Measurements from ENCODE around the gene RAP1GAP. TPM values are rescaled to one million over a fixed set of nuclear protein-coding genes. Genes with fewer than 3 reads are reported as not detected.
"Not testable (repeated sequence)": the region's sequence is repeated elsewhere in the genome, so short reads cannot be mapped to it uniquely, and the experiment has no call there.

Gene RAP1GAP
- polyA plus RNA-seq, 4 donors: 3.5 to 23.8 (median 21.0) TPM

DNA sequence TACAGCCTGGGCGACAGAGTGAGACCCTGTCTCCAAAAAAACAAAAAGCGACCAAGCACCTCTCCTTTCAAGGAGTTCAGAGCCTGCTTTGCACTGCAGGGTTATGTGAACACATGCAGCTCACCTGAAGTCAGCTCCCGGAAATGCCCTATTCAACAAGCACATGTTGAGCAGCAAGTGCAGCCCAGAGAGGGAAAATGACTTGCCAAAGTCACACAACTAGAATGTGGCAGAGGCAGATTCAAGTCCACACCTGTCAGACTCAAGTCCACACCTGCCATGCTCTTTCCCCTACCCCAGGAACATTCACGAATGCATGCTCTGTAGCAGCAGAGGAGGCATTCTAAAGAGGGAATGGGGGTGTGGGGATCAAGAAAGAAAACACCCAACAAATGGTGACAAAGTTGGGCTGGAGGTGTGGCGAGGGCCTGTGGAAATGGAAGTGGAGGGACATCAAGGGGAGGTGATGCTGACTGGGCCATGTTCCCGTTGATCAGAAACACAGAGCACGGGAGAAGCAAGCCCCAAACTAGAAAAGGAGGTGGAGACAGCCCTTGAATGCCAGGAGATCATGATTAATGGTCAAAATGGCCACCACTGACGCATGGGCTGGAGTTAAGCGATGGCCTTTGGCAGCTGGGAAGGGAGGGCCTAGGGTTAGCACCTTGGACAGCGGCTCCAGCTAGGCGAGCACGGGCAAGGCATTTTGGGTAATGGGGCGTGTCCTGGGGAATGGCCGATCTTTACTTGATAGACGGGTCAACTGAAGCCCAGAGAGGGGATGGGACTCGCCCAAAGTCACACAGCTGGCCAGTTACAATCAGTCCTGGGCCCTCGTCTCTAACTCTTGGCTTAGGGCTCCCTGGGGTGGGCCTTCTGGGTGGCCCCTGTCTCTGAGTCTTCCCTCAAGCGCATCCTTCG is 21.5 kb downstream of the RAP1GAP start:
- no peak for DNase-seq (ENCODE audit: low read depth in 4 of 4, low spot score in 3 of 4)

DNA sequence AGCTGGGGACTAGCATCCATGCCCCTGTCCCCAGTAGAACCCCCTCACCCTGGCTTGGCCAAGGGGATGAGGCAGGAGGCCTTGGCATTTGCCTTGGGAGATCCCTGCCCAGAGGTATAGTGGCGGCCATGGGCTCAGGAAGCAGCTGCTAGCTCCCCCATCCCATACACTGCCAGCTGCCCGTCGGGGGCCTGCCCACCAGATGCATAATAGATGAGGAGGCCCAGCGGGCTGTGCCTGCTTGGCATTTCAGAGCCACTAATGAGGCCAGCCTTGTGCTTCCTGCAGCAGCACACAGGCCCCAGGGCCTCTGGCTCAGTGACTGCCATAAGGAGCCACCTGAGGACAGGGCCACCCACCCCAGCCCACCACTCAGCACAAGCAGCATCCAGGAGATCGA is 23.6 kb downstream of the RAP1GAP start:
- no peak for DNase-seq (ENCODE audit: low read depth in 4 of 4, low spot score in 3 of 4)

DNA sequence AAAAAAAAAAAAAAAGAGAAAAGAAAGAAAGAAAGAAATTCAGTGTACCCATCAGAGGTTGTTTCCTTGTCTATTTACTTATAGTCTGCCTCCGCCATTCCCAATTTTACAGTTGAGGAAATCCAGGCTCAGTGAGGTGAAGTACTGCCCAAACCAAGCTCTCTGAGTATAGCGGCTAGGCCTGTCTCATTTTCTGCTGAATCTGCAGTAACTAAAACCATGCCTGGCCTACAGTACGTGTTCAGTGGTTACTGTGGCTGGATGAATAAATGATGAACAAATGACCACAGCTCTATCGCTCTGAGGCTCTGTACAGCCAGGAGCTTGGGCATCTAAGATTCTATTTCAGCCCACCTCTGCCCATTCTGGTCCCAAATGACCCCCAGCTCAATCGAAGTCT is 24.3 kb downstream of the RAP1GAP start:
- no peak for DNase-seq (ENCODE audit: low read depth in 4 of 4, low spot score in 3 of 4)

DNA sequence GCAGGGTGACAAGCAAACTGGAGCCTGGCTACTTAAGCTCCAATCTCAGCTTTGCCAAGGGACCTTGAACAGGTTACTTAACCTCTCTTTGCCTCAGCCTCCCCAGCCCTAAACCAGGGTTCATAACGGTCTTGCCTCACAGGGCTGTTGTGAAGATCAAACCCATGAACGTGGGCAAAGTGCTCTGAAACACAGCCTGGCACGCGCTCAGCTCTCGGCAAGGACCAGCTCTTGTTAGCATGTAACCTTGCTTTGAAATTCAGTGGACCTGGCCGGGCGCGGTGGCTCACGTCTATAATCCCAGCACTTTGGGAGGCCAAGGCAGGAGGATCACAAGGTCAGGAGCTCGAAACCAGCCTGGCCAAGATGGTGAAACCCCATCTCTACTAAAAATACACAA is 24.8 kb downstream of the RAP1GAP start:
- no peak for DNase-seq (ENCODE audit: low read depth in 4 of 4, low spot score in 3 of 4)

DNA sequence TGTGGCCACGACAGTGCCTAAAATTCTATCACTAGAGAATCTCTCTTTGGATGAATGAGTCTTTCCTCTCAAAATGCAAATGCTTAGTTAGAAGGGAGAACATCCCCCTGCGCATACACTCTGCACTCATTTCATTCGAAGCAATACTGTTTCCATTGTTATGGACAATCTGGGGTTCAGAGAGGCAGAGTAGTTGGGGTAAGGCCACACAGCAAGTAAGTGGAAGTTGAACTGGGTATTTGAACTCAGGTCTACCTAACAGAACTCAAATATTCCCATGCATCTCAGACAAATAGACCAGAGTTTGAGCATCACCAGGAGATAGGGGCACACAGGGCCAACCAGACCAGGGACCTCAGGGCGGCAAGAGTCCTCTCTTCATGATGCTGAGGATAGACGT is 25.5 kb downstream of the RAP1GAP start:
- no peak for DNase-seq (ENCODE audit: low read depth in 4 of 4, low spot score in 3 of 4)

DNA sequence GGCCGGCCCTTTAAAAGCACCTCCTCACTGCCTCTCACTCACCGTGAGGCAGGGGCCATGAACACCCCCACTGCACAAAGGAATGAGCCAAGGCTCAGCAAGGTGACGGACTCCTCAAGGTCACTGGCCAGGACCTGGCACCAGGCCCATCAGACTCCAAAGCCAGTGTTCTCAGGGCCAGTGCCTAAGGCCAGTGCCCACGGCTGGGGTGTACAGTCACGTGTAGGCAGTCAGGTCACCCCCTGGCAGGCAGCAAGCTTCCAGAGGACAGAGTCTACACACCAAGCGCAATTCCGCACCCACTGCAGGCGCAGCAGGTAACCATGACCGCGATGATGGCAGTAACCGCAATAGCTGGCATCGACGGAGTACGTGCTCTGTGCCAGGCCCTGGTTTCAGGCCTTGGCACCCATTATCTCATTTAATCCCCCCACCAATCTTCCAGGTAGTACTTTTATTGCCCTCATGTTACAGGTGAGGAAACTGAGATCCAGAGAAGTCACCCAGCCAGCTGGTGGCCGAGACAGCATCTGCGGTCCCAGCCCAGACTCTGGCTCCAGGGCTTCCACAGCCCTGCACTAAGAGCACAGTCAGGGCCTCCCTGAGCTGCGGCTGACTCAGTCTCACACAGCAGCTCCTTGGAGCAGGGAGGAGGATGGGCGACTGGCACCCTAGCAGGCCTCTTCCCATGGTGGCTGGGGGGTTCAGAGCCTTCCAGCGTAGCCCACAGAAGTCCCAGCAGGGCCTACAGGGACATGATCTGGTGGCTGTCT is 27.0 kb downstream of the RAP1GAP start:
- DNase-seq (ENCODE audit: low read depth in 4 of 4, low spot score in 3 of 4): no peak

DNA sequence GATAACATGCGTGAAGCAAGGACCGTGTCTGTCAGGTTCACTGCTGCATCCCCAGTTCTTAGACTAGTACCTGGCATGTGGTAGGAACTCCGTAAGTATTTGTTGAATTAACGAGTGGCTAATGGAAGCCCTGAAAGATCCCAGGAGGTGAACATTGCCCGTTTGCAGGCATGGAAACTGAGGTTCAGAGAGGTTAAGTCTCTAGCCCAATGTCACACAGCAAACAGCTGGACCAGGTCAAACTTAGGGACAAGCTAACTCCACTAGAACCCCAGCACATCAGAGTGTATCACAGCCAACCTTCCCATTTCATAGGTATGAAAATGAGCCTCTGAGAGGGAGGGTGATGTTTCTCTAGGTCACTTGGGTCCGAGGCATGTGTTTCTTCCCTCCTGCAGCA is 27.6 kb downstream of the RAP1GAP start:
- DNase-seq (ENCODE audit: low read depth in 4 of 4, low spot score in 3 of 4): no peak

DNA sequence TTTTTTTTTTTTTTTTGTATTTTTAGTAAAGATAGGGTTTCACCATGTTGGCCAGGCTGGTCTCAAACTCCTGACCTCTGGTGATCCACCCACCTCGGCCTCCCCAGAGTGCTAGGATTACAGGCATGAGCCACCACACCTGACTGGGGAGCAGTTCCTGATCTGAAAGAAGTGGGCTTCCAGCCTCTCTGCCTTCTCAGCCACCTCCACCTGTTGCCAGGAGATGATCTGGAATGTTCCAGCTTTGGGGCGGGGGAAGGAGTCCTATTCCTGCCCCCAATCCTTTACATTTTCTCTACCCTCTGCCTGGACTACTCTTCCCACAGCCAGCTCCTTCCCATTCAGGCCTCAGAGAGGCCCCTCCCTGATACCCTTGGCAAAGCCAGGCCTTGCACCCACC is 28.1 kb downstream of the RAP1GAP start:
- no peak for DNase-seq (ENCODE audit: low read depth in 4 of 4, low spot score in 3 of 4)

DNA sequence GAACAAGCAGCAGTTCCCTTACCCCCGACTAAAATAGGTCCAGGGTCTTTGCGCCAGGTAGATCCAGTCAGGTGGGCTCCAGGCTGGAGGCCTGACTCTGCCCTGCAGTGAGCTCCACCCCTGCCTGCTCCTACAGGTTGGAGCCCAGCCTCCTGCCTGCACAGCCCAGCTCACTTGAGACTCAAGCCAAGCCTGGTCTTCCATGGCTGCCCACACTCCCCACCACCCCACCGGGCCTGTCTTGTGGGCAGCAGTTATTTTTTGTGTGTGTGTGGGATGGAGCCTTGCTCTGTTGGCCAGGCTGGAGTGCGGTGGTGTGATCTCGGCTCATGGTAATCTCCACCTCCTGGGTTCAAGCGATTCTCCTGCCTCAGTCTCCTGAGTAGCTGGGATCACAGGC is 28.5 kb downstream of the RAP1GAP start:
- no peak for DNase-seq (ENCODE audit: low read depth in 4 of 4, low spot score in 3 of 4)

DNA sequence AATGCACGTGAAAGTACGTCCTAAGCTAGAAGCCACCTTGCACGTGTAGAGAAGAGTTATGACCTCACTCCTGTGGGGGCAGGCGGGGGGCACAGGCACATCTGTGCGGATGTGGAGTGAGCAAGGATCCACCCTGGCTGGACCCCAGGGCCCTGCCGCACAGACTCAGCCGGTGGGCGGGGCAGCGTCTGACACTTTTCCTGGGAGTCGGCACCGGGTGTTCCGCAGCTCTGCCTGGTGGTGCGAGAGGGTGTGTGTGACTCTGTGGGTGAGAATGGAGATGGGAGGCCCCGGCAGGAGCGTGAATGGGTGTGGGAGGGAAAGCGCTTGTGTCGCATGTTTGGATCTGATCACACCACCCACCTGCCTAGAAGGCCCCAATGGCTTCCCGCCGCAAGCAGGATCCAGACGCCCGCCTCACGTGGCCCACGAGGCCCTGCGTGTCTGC is 29.5 kb downstream of the RAP1GAP start:
- no peak for DNase-seq (ENCODE audit: low read depth in 4 of 4, low spot score in 3 of 4)

DNA sequence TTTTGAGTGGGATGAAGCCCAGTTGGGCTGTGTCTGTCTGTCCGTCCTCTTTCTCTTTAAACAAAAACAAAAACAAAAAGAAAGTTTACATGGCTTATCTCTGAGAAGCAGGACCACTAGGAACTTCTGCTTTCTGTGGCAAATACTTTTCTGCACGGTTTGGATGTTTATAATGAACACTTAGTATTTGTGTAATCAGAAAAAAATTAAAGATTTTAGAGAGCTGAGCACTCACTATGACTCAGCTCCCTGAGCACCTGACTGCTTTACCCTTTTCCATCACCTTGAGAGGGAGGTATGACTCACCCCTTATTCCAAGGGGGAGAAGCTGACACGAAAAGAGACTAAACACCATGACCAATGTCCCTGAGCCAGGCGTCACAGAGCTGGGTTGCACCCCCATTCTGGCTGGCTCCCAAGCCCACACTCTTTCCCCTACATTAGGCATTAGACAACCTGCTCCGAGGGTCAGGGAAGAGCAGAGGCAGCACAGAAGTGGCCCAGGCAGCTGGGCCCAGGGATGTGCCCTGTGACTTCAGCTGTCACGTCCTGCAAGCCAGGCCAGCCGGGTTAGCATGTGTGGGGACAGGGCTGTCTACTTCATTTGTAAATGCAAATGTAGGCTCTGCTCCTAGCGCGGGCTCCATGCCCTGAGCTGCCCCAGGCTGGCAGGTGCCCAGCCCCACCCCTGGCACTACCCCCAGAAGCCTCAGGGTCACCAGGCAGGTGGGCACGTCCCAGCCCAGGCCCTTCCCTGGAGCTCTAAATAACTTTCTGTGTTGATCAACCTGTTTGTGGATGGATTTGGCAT is 30.4 kb downstream of the RAP1GAP start:
- DNase-seq (ENCODE audit: low read depth in 4 of 4, low spot score in 3 of 4): no peak

DNA sequence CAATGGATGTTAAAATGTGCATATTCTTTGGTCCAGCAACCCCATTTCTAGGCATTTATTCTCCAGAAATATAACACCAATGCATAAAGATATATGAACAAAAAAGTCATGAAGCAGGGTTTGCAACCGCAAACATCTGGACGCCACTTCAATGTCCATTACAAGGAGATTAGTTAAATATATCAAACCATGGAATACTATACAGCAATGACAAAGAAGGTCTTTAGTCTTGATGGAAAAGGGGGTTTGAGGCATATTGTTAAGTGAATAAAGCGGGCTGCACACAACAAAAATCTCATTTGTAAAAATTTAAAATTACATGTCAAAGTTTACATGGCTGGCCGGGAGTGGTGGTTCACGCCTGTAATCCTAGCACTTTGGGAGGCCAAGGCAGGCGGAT is 31.6 kb downstream of the RAP1GAP start:
- DNase-seq (ENCODE audit: low read depth in 4 of 4, low spot score in 3 of 4): no peak

DNA sequence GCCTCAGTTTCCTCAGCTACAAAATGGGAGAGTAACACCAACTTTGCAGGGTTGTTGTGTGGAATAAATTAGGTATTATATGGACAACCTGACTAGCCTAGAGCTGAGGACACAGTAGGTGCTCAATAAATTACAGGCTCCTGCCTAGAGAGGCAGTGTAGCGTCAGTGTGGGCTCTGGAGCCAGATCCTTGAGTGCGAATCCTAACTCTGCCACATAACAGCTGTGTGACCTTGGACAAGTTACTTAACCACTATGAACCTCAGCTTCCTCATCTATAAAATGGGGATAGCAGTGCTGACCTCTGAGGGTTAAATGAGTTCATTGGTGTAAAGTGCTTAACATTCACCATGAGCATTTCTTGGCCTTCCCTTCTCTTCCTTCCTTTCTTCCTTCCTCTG is 33.1 kb downstream of the RAP1GAP start:
- DNase-seq (ENCODE audit: low read depth in 4 of 4, low spot score in 3 of 4): no peak

DNA sequence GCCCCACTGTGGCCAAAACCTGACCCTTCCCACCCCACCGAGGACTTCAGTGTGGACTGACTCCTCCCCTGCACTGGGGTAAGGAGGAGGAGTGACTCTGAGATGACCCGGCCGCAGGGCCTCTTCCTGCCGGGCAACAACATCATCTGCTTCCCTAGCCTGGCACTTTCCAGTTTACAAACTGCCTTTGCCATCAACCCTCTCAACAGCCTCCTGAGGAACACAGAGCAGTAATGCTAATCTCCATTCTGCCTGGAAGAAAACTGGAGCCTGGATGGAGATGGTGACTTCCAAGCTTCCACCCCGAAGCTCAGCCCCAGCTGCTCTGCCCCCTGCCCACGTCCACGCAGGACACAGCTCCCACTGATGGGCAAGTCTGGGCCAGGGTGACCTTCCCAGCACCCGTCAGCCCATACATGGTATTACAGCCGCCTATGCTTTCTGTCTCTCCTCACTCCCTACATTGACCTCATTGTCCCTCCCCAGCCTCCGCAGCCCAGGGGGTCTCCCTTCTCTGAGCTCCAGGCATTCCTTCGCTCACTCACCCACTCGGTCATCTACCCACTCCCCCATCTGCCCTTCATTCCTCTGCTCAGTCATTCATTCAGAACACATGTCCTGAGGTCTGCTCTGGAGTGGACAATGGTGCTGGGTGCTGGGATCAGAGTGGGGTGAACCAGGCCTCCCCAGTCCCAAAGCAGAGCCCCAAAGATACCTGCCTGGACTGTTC is 34.2 kb downstream of the RAP1GAP start:
- no peak for DNase-seq (ENCODE audit: low read depth in 4 of 4, low spot score in 3 of 4)

DNA sequence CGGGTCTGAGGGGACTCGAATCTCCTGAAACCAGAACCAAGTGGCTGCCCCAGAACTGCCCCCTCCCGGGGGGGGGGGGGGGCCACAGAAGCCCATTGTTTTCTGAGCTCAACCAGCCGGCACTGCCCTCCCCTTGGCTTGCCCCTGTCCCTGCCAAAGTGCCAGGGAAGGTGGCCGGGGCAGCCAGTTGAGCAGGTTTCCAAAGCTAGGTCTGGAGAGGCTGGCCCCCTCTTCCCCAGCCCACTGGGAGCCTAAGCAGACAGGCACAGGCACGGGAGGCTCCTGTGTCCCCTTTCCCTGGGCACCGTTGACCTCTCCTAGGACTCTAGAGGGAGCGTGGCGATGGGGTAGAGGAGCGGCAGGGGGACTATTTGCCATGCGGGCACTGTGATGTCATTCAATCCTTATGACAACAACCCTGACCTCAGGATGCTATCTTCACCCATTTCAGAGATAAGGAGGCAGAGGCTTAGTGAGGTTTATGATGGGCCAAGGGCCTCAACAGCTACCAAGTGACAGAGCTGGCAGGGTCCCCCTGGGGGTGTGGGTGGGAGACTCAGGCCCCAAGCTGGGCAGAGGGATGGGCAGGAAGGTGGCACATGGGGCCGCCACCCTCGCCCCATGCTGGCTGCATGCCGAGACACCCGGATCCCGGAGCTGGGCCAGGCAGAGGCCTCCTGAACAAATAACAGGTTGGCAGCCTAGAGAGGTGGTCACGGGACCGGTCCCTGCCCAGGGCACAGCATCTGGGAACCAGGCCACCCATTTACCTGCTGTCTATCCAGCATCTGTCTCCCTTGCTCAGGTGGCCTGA is 35.0 kb downstream of the RAP1GAP start:
- DNase-seq (ENCODE audit: low read depth in 4 of 4, low spot score in 3 of 4): no peak

DNA sequence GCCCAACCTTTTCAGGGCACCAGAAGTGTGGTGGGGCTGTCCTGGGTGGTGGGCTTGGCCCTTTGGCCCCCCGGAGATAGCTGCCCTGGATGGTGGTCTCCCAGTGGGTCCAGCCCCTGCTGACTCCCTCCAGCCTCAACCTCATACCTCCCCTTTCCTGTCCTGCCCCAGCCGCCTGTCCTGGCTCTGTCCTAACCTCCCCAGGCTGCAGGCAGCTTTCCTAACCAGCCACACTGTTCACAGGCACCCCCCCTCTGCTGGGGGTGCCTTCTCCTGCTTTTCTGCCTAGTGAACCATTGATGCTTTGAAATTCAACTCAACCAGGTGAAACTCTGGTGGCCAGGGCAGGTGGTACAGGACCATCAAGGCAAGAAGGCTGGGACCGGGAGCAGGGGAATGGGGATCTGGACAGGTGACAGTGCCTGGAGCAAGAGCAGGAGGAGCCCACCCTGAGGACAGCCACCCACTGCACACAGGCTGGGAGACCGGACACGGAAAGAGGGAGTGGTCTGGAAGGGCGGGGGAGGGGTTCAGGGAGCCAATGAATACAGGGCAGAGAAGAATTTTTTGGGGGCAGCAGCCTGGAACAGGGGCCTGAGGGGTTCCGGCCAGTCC is 35.9 kb downstream of the RAP1GAP start:
- no peak for DNase-seq (ENCODE audit: low read depth in 4 of 4, low spot score in 3 of 4)

DNA sequence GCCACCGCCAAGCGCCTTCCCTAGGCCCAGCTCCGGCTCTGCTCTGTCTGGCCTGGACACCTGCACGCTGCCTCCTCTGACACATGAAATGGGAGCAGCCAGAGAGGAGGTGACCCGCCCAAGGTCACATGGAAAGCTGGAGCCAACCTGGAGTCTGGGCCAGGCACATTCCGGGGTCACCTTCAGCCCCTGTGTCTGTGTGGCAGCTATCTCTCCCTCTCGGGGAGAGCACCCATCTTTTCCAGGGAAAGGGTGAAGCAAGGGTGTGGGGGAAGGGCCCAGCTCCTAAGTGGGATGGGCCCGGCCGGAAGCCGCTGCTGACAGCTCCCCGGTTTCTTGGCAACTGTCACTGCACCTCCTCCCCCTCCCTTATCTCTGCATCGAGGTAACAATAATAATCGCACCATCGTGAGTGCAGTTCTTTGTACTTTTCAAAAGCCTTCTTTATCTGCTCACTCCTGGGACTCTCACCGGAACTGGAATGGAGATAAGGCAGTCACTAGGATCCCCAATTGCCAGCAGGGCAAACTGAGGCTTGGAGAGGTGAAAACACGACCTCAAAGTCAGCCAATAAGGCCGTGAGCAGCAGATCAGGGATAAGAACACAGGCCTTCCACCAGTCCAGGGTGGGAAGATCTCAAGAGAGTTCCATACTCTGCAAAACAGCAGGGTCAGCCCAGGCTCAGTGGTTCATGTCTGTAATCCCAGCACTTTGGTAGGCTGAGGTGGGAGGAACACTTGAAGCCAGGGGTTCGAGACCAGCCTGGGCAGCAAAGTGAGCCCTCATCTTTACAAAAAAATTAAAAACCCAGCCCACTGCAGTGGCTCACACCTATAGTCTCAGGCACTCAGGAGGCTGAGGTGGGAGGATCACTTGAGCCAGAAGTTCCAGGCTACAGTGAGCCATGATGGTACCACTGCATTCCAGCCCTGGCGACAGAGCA is 36.9 kb downstream of the RAP1GAP start:
- DNase-seq (ENCODE audit: low read depth in 4 of 4, low spot score in 3 of 4): no peak

DNA sequence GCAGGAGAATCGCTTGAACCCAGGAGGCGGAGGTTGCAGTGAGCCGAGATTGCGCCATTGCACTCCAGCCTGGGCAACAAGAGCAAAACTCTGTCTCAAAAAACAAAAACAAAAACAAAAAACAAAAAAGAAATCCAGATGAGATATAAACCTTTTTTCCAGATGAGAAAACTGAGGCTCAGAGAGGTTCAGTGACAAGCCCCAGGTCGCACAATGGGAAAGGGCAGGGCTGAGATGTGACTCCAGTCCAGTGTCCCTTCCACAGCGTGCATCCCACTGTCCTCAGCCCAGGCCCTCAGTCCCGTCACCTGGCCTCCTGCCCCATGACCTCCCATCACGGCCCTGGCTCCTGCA is 37.6 kb downstream of the RAP1GAP start:
- DNase-seq (ENCODE audit: low read depth in 4 of 4, low spot score in 3 of 4): not testable (repeated sequence)

Measured in left renal pelvis (tissue), 4 donors.